GM12892 (cell line): ENCODE results near the gene ZNF565.
"Not testable (repeated sequence)": the region's sequence is repeated elsewhere in the genome, so short reads cannot be mapped to it uniquely, and the experiment has no call there.

Source experiments
- DNase-seq: peaks from one replicate; pipeline ENCODE4 v3.0.0; 2011; ENCODE audit not compliant: insufficient read length
- FAIRE-seq: peaks from 2 replicates; lab custom pipeline; 2011; peaks lifted over from hg19 to GRCh38; lab: Jason Lieb, UNC
- POLR2A ChIP-seq: IDR thresholded peaks from 2 replicates; pipeline ENCODE4 v1.6.1; 2011; ENCODE audit warnings: low read depth, low read length, control low read depth
- POLR2AphosphoS5 ChIP-seq: IDR thresholded peaks from 2 replicates; pipeline ENCODE4 v1.6.1; 2011; ENCODE audit warnings: low read depth, low read length, control low read depth
- TAF1 ChIP-seq: IDR thresholded peaks from 2 replicates; pipeline ENCODE4 v1.6.1; 2011; ENCODE audit warnings: low read depth, mild to moderate bottlenecking, control low read depth, low read length, borderline replicate concordance

ZNF565 gene

DNA sequence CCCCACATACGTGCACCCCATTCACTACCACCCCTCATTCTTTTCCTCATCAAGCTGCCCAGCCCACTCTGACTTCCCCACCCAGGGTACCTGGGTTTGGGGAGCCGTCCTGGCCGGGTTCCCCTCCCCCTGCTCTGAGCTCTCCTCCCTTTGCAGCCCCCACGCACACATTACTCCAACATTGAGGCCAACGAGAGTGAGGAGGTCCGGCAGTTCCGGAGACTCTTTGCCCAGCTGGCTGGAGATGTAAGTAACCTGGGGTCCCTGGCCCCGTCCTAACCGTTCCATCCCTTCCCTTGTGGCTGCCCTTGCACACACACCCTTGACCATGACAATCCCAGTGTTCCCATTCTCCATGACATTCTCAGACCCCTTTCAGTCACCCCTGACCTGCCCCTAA lies 72.0 kb downstream of the ZNF565 start:
- no peak for FAIRE-seq
- TF ChIP-seq POLR2AphosphoS5 (no peak), POLR2A (no peak), TAF1 (no peak)
- no peak for DNase-seq

DNA sequence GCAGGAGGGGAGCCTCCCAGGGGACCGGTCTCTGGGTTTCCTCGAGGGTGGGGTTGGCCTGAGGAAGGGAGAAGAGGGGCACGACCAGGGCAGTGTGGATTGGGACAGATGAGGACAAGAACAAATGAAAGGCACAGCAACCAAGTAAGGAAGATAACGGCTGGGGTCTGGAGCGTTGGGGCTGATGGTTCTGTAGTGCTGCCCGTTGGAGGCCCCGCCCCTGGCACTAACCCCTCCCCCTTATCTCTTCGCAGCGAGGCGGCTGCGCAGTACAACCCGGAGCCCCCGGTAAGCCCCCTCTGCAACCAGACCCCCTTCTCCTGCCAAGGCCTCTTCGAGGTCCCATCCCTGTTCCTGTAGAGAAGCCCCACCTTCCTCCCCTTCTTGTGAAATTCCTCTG lies 72.4 kb downstream of the ZNF565 start:
- TF ChIP-seq POLR2A (no peak), POLR2AphosphoS5 (no peak), TAF1 (no peak)
- no peak for FAIRE-seq
- DNase-seq = no peak

DNA sequence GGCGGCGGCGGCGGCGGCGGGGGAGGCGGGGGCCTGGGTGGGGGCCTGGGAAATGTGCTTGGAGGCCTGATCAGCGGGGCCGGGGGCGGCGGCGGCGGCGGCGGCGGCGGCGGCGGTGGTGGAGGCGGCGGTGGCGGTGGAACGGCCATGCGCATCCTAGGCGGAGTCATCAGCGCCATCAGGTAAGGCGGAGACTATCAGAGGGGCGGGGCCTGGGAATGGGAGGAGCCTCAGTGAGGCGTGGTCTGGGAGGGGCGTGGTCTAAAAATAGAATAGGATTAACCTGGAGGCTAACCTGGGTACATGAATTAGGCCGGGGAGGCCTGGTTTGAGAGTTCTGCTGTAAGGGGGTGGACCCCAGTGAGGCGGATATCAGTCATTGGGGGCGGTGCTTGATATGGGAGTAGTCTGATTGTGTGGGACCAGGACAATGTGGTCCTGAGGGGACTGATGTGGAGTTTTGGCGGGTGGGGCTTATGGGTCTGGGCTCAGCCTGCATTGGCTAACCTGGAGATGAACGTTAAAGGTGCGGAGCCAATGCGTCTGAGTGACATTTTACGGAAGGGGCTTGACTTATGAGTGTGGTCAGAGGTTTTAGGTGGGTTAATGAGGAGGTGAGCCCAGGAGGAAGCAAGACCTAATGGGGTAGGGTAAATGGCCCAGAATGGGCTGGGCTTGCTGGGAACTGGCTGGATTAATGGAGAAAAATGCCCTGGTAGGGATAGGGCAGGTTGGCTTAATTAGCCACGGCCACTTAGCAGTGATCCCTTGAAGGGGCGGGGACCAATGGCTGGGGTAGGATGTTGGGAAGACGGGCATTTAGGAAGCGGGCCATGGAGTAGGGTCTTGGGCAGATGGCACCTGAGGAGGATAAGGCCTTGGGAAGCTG lies 73.2 kb downstream of the ZNF565 start:
- FAIRE-seq = peak; percentile 92
- no peak for TF ChIP-seq POLR2A
- no peak for TF ChIP-seq POLR2AphosphoS5
- TF ChIP-seq TAF1 = no peak

DNA sequence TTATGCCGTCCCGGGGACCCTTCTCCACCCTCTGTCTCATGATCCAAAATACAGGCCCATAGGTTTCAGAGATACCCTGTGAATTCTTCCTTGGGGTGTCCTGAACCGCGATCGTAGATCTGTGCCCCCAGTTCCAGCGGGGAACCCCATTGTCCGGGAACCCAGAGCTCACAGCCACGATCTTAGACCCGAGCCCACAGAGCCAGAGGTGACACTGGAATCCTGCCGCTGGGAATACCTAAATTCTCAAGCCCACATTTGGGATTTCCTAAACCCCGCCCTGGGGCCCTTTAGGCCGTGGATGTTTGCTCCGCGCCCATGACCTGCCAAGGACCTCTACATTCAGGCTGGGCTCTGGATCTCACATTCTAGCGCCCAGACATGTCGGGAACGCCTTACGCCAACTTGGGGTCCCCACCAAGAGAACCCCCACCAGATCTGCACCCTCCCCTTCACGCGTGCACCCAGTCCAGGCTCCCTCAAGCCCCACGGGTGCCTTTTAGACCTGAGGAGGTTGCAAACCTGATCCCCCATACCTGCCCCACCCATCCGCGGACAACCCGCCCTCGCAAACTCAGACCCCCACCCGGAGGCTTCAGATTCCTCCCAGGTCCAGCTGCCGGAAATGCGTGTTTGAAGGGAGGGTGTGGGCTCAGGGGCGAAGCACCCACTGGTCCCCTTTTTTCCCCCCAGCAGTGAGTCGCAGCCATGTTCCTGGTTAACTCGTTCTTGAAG lies 74.0 kb downstream of the ZNF565 start:
- peak; percentile 54; the same call in 1 of the 2 replicates for TF ChIP-seq POLR2A
- no peak for TF ChIP-seq TAF1
- no peak for TF ChIP-seq POLR2AphosphoS5
- FAIRE-seq (no peak), DNase-seq (peak; percentile 72)

More for the DNA sequence above, 73.2 kb downstream of the ZNF565 start:
- DNase-seq = peak; percentile 86

DNA sequence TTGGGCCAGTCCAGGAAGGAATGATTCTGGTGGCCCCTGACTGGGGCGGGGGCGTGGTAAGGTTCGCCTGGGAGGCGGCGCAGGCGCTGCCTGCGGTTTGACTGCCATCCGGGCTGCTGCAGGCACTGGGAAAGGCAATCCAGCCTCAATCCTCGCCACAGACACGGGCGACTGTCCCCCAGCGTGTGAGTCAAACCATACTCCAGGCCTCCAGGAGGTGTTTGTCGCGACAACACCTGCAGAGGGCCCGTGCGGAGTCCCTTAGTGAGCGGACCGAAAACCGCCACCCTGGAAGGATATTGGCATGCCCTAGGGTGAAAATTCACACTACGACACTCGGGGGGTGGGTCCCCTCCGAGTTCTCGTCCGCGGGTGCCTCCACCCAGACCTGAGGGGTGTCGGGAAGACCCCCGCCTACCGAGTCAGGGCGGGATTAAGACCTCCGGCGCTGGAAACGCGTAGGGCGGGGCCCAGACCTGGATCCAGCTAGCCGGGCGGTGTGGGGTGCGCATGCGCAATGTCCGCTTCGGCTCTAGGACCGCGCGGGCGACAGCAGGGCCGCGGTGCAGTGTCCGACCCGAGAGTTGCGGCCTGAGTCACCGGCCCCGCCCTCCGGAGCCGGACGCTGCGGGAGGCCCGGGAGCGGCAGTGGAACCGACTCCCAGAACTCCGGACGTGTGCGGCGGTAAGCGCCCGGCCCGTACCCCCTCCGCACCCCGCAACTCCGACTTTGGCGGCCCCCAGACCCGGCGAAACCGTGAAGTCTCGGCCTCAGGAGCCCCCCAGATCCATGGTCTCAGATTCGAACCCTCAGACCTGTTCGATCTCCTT lies 74.8 kb downstream of the ZNF565 start, which contains the start of gene CAPNS1:
Gene CAPNS1, plus strand, starts transcription at position 594 of the 831 bp plus-strand sequence. CDS start 946 bp downstream, outside the sequence.
- TF ChIP-seq POLR2AphosphoS5 (peak; percentile 65; the same call in 1 of the 2 replicates), TAF1 (peak; percentile 72), POLR2A (peak; percentile 83; the same call in 1 of the 2 replicates)
- DNase-seq = peak; percentile 96
- peak; percentile 98 for FAIRE-seq

DNA sequence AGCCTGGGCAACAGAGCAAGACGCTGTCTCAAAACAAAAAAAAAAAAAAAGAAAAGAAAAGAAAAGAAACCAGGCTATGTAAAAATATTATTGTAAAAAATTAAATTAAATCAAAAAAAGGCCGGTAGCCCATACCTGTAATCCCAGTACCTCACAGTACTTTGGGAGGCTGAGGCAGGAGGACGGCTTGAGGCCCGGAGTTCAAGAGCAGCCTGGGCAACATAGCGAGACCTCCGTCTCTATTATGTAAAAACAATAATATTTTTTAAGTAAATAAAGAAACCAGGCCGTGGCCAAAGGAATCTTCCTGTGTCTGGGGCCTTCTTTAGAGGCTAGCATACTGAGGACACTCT lies 75.4 kb downstream of the ZNF565 start:
- no peak for DNase-seq
- TF ChIP-seq POLR2AphosphoS5 (no peak), TAF1 (no peak), POLR2A (no peak)
- FAIRE-seq = no peak

DNA sequence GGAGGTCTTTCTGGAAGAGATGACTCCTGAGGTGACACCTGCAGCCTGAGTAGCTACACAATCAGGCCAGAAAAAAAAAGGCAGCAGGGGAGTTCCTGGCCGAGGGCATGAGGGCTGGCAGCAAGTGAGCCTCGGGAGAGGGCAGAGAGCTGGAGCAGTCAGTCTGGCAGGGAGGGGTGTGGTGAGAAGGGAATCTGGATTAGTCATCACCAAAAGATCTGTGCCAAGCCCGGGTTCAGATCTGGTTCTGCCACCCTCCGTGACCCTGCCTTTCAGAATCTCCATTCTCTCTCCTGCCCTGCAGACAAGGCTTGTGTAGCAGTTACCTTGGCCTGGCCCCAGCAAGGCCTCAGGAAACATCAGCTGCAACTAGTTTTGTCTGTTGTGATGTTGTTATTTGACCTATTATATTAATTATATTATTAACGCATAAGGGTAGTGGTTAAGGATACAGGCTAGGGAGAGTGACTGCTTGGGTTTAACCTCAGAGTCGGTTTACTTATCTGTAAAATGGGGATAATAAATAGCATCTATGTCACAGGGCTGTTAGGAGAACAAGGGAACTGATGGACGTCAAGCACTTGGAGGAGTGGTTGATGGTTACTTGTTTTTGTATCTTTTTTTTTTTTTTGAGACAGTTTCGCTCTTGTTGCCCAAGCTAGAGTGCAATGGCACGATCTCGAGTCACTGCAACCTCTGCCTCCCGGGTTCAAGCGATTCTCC lies 77.3 kb downstream of the ZNF565 start:
- FAIRE-seq (no peak), DNase-seq (no peak)

DNA sequence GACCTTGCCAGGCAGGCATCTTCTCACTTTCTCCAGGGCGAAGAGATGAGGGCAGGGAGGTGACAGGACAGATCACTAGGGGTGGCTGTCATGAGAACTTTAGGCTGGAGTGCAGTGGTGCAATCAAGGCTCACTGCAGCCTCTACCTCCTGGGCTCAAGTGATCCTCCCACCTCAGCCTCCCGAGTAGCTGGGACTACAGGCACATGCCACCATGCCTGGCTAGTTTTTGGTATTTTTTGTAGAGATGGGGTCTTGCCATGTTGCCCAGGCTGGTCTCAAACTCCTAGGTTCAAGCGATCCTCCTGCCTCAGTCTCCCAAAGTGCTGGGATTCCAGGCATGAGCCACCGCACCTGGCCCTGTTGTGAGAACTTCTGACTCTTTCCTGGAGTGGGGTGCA lies 79.6 kb downstream of the ZNF565 start:
- not testable (repeated sequence) for FAIRE-seq, DNase-seq

More for the DNA sequence above, 77.3 kb downstream of the ZNF565 start:
- TF ChIP-seq POLR2AphosphoS5 (no peak), TAF1 (no peak), POLR2A (no peak)
